K562 (cell line): ENCODE results near the gene ARMCX1. TPM values are rescaled to one million over a fixed set of nuclear protein-coding genes. Genes with fewer than 3 reads are reported as not detected.

Source experiments
- ATAC-seq: fragments of 200-7000 bp; cut with Tn5 transposase; 3 replicates; pipeline ENCODE4 v1.9.1; 2020; ENCODE audit warnings: moderate library complexity
- BruUV-seq: library from RNA; stranded (reverse); fragments of 400-500 nt; replicated peaks from 2 replicates; lab custom pipeline; 2021; lab: Mats Ljungman, UMichigan
- CTCF ChIA-PET: fragments of 300-600 bp; formaldehyde crosslinking; extraction: SDS; loops from one replicate; lab custom pipeline; 2021; ENCODE audit warnings: low intra/inter-chr PET ratio; lab: Yijun Ruan, JAX
- POLR2A ChIA-PET: fragments of 300-600, 350-650 bp; sonication (Branson Sonifier 250); formaldehyde crosslinking; extraction: SDS; loops from one replicate; lab custom pipeline; 2021; ENCODE audit warnings: antibody characterized with exemption, inconsistent platforms; lab: Yijun Ruan, JAX
- DNase-seq, 4 experiments: peaks; one replicate each; pipeline versions ENCODE4 v3.0.0 to v3.0.0-alpha.2; 2011 to 2018; ENCODE audit warnings: low spot score in 3 of 4, mixed read lengths in 3 of 4; ENCODE audit errors: extremely low read depth in 1 of 4
- FAIRE-seq: peaks from 2 replicates; lab custom pipeline; 2011; peaks lifted over from hg19 to GRCh38; lab: Jason Lieb, UNC
- H2AFZ ChIP-seq: 2 replicates; pipeline ENCODE4 v1.6.0; 2011; ENCODE audit warnings: low read depth, low read length, control low read depth, inconsistent platforms
- H3K27ac ChIP-seq: fragments of 200-600 bp; 3 replicates; pipeline ENCODE4 v1.8.0; 2011; ENCODE audit warnings: low read depth, mild to moderate bottlenecking, control low read depth, inconsistent platforms, low read length, moderate library complexity, mixed read lengths; ENCODE audit errors: extremely low read depth
- H3K27me3 ChIP-seq, 2 experiments: fragments of 300-600 bp in 1 of 2; 2 replicates in 1 of 2; 3 replicates in 1 of 2; pipeline versions ENCODE4 v1.6.0 to v1.8.0; 2011; ENCODE audit warnings: inconsistent platforms in 2 of 2, low read length in 2 of 2, mild to moderate bottlenecking in 1 of 2, mixed read lengths in 1 of 2, moderate library complexity in 1 of 2; ENCODE audit not compliant: control insufficient read depth in 2 of 2, insufficient read depth in 2 of 2
- H3K36me3 ChIP-seq: fragments of 300-600 bp; 3 replicates; pipeline ENCODE4 v1.8.0; 2011; ENCODE audit warnings: mild to moderate bottlenecking, low read length, inconsistent platforms; ENCODE audit not compliant: control insufficient read depth, insufficient read depth
- H3K4me1 ChIP-seq, 2 experiments: fragments of 200-600 bp in 1 of 2; replicated peaks in 1 of 2; 2 replicates in 1 of 2; 3 replicates in 1 of 2; pipeline versions ENCODE4 v1.5.1 to v1.8.0; 2011; ENCODE audit warnings: inconsistent platforms in 2 of 2, low read length in 2 of 2, mild to moderate bottlenecking in 1 of 2, mixed read lengths in 1 of 2, moderate library complexity in 1 of 2; ENCODE audit not compliant: control insufficient read depth in 2 of 2, insufficient read depth in 2 of 2
- H3K4me2 ChIP-seq: 2 replicates; pipeline ENCODE4 v1.6.1; 2011; ENCODE audit warnings: low read length, control low read depth, inconsistent platforms, mixed read lengths; ENCODE audit not compliant: insufficient read depth
- H3K4me3 ChIP-seq: fragments of 200-600 bp; sonication (generic), shearing (Covaris generic); 2 replicates; pipeline ENCODE4 v1.5.1; 2016; ENCODE audit warnings: control low read depth, inconsistent platforms
- H3K79me2 ChIP-seq: fragments of 200-600 bp; 3 replicates; pipeline ENCODE4 v1.8.0; 2011; ENCODE audit warnings: low read length, inconsistent platforms; ENCODE audit not compliant: control insufficient read depth, insufficient read depth
- H3K9ac ChIP-seq, 2 experiments: 2 replicates each; pipeline versions ENCODE4 v1.6.0 to v1.6.1; 2011; ENCODE audit warnings: low read depth in 2 of 2, low read length in 2 of 2, control low read depth in 1 of 2, inconsistent platforms in 1 of 2, mild to moderate bottlenecking in 1 of 2, mixed read lengths in 1 of 2; ENCODE audit not compliant: insufficient read depth in 1 of 2
- H3K9me1 ChIP-seq: one replicate; pipeline ENCODE4 v1.6.0; 2011; ENCODE audit warnings: inconsistent platforms, mild to moderate bottlenecking, low read length, moderate library complexity; ENCODE audit not compliant: control insufficient read depth, insufficient read depth
- H3K9me3 ChIP-seq: replicated peaks from 2 replicates; pipeline ENCODE4 v1.5.1; 2011; ENCODE audit warnings: low read depth, low read length, inconsistent platforms; ENCODE audit not compliant: control insufficient read depth, insufficient read depth
- H4K20me1 ChIP-seq: replicated peaks from 2 replicates; pipeline ENCODE4 v1.6.1; 2011; ENCODE audit warnings: low read length, inconsistent platforms, mixed read lengths; ENCODE audit not compliant: control insufficient read depth, insufficient read depth
- HDGF ChIP-seq: fragments of 450-650 bp; IDR thresholded peaks from 2 replicates; pipeline ENCODE4 v1.6.1; 2016
- KLF16 ChIP-seq: IDR thresholded peaks from 2 replicates; pipeline ENCODE4 v1.6.1; 2016; ENCODE audit warnings: antibody characterized with exemption
- L3MBTL2 ChIP-seq: fragments of 450-650 bp; IDR thresholded peaks from 2 replicates; pipeline ENCODE4 v1.6.1; 2016; ENCODE audit warnings: mild to moderate bottlenecking, moderate library complexity
- ZBTB2 ChIP-seq: fragments of 450-650 bp; IDR thresholded peaks from 2 replicates; pipeline ENCODE4 v1.6.1; 2016; ENCODE audit warnings: antibody characterized with exemption
- ZNF175 ChIP-seq: fragments of 200-800 bp; sonication (Bioruptor generic); IDR thresholded peaks from 2 replicates; pipeline ENCODE4 v1.6.1; 2016; ENCODE audit warnings: low read depth, mild to moderate bottlenecking, missing genetic modification characterization, missing compliant biosample characterization
- WGBS: fragments of 100-300 bp; shearing (Covaris generic); methylation state at CpG from one replicate; pipeline ENCODE4 v1.1.6; 2016; ENCODE audit warnings: low coverage, mixed read lengths; ENCODE audit not compliant: insufficient coverage; ENCODE audit errors: missing lambda C conversion rate; 5-methylcytosine and 5-hydroxymethylcytosine counted together
- in situ Hi-C: fragments of 300-500 bp; cut with MboI; formaldehyde crosslinking; loops from 4 replicates; pipeline ENCODE4 v1.15.0; 2018; ENCODE audit warnings: inconsistent platforms, mixed read lengths
- intact Hi-C: fragments of 100-400 bp; cut with micrococcal nuclease; formaldehyde crosslinking; loops from 2 replicates; pipeline ENCODE4 v1.14.2; 2022
- polyA plus RNA-seq, 8 experiments: library from polyadenylated mRNA; depleted of rRNA in 4 of 8; stranded (reverse) in 5 of 8; unstranded in 3 of 8; fragments of >200 nt; fragmentation: Nextera tagmentation in 2 of 8; fragmentation: Illumina TruSeq in 1 of 8; extraction: Ambion mirVana in 2 of 8; extraction: Trizol in 1 of 8; gene quantifications; 2 replicates each; pipeline versions ENCODE4 v1.2.1 to v1.2.3, GENCODE V29; 2011 to 2014; ENCODE audit warnings: inconsistent platforms in 1 of 8, missing spikeins in 1 of 8
- total RNA-seq, 7 experiments: library from RNA; depleted of rRNA in 6 of 7; stranded (reverse); fragments of >200 nt in 6 of 7; fragmentation: Illumina TruSeq in 2 of 7; extraction: Trizol in 2 of 7; gene quantifications; 2 replicates each; pipeline versions ENCODE4 v1.2.1 to v1.2.3, GENCODE V29; 2011 to 2021; ENCODE audit warnings: low replicate concordance in 1 of 7
- TF ChIP-seq, protein P1 (sequence below): fragments of 450-650 bp; IDR thresholded peaks from 2 replicates; pipeline ENCODE4 v1.6.1; 2016; ENCODE audit warnings: mild to moderate bottlenecking, moderate library complexity

ARMCX1 gene
- total and polyA plus RNA-seq, 9 of the 15 experiments (the other 6 are each of a cell fraction or from before 2014, with no cell fraction given) = 0.10 to 0.70 (median 0.51) TPM

GRCh38 chrX:101552714-101553113, 2.4 kb downstream of the ARMCX1 start:
- FAIRE-seq (no peak), DNase-seq (no peak), ATAC-seq (no peak)
- WGBS = 26% methylated on average over 8 of the region's 23 CpGs
- ChIA-PET POLR2A (no interaction called here), CTCF (no interaction called here)
- Histone ChIP-seq H3K36me3 (no peaks in the 10 kb centered on the region), H3K9ac (no peak overlapping the region), H3K9me1 (no peaks in the 10 kb centered on the region), H3K4me2 (no peak overlapping the region), H3K27ac (no peak overlapping the region), H4K20me1 (no peaks in the 10 kb centered on the region), H3K4me1 (no peaks in the 10 kb centered on the region; a peak in 1 of 5 replicates), H3K9me3 (no peaks in the 10 kb centered on the region), H3K27me3 (peaks cover 0 to 7% of the 10 kb centered on the region in 2 experiments; a peak in 1 of 5 replicates), H3K79me2 (no peaks in the 10 kb centered on the region), H2AFZ (no peak overlapping the region), H3K4me3 (no peak overlapping the region)
- intact Hi-C loops = no loop called here
- in situ Hi-C loops = no loop called here
- no TSS peak for BruUV-seq
- TF ChIP-seq, protein P1, sequence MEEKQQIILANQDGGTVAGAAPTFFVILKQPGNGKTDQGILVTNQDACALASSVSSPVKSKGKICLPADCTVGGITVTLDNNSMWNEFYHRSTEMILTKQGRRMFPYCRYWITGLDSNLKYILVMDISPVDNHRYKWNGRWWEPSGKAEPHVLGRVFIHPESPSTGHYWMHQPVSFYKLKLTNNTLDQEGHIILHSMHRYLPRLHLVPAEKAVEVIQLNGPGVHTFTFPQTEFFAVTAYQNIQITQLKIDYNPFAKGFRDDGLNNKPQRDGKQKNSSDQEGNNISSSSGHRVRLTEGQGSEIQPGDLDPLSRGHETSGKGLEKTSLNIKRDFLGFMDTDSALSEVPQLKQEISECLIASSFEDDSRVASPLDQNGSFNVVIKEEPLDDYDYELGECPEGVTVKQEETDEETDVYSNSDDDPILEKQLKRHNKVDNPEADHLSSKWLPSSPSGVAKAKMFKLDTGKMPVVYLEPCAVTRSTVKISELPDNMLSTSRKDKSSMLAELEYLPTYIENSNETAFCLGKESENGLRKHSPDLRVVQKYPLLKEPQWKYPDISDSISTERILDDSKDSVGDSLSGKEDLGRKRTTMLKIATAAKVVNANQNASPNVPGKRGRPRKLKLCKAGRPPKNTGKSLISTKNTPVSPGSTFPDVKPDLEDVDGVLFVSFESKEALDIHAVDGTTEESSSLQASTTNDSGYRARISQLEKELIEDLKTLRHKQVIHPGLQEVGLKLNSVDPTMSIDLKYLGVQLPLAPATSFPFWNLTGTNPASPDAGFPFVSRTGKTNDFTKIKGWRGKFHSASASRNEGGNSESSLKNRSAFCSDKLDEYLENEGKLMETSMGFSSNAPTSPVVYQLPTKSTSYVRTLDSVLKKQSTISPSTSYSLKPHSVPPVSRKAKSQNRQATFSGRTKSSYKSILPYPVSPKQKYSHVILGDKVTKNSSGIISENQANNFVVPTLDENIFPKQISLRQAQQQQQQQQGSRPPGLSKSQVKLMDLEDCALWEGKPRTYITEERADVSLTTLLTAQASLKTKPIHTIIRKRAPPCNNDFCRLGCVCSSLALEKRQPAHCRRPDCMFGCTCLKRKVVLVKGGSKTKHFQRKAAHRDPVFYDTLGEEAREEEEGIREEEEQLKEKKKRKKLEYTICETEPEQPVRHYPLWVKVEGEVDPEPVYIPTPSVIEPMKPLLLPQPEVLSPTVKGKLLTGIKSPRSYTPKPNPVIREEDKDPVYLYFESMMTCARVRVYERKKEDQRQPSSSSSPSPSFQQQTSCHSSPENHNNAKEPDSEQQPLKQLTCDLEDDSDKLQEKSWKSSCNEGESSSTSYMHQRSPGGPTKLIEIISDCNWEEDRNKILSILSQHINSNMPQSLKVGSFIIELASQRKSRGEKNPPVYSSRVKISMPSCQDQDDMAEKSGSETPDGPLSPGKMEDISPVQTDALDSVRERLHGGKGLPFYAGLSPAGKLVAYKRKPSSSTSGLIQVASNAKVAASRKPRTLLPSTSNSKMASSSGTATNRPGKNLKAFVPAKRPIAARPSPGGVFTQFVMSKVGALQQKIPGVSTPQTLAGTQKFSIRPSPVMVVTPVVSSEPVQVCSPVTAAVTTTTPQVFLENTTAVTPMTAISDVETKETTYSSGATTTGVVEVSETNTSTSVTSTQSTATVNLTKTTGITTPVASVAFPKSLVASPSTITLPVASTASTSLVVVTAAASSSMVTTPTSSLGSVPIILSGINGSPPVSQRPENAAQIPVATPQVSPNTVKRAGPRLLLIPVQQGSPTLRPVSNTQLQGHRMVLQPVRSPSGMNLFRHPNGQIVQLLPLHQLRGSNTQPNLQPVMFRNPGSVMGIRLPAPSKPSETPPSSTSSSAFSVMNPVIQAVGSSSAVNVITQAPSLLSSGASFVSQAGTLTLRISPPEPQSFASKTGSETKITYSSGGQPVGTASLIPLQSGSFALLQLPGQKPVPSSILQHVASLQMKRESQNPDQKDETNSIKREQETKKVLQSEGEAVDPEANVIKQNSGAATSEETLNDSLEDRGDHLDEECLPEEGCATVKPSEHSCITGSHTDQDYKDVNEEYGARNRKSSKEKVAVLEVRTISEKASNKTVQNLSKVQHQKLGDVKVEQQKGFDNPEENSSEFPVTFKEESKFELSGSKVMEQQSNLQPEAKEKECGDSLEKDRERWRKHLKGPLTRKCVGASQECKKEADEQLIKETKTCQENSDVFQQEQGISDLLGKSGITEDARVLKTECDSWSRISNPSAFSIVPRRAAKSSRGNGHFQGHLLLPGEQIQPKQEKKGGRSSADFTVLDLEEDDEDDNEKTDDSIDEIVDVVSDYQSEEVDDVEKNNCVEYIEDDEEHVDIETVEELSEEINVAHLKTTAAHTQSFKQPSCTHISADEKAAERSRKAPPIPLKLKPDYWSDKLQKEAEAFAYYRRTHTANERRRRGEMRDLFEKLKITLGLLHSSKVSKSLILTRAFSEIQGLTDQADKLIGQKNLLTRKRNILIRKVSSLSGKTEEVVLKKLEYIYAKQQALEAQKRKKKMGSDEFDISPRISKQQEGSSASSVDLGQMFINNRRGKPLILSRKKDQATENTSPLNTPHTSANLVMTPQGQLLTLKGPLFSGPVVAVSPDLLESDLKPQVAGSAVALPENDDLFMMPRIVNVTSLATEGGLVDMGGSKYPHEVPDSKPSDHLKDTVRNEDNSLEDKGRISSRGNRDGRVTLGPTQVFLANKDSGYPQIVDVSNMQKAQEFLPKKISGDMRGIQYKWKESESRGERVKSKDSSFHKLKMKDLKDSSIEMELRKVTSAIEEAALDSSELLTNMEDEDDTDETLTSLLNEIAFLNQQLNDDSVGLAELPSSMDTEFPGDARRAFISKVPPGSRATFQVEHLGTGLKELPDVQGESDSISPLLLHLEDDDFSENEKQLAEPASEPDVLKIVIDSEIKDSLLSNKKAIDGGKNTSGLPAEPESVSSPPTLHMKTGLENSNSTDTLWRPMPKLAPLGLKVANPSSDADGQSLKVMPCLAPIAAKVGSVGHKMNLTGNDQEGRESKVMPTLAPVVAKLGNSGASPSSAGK = no peak
- TF ChIP-seq KLF16 (no peak), L3MBTL2 (no peak), HDGF (no peak), ZBTB2 (no peak), ZNF175 (CRISPR knock-in tag) (no peak)
